Pancreas (tissue), 10 donors: ENCODE results near the gene TBX6. TPM values are rescaled to one million over a fixed set of nuclear protein-coding genes. Genes with fewer than 3 reads are reported as not detected.
A peak's percentile ranks its signal among the peaks of the same experiment; 100 is the strongest.

Experiments used
- ATAC-seq, 4 donors: fragments of 200-7000 bp; cut with Tn5 transposase; one replicate each; pipeline versions ENCODE4 v1.8.0 to v1.9.1; 2020; ENCODE audit warnings: mild to moderate bottlenecking in 4 of 4, moderate library complexity in 4 of 4
- DNase-seq, 6 donors: peaks; one replicate each; pipeline ENCODE4 v3.0.0-alpha.2; 2020
- FAIRE-seq: peaks from 2 replicates; lab custom pipeline; 2012; peaks lifted over from hg19 to GRCh38; lab: Jason Lieb, UNC
- H3K27ac ChIP-seq, 4 donors: fragments of 200-600 bp; sonication (generic); 1 replicate in 3 of 4; 2 replicates in 1 of 4; pipeline versions ENCODE4 v1.5.0 to v1.8.0; 2020
- H3K27me3 ChIP-seq, 4 donors: fragments of 200-600 bp; one replicate each; pipeline ENCODE4 v1.8.0; 2021
- H3K36me3 ChIP-seq, 3 donors: fragments of 200-600 bp; sonication (generic) in 1 of 3; one replicate each; pipeline versions ENCODE4 v1.5.0 to v1.8.0; 2020 to 2021
- H3K4me1 ChIP-seq, 3 donors: fragments of 200-600 bp; one replicate each; pipeline ENCODE4 v1.8.0; 2021
- H3K4me3 ChIP-seq, 4 donors: fragments of 200-600 bp; sonication (generic) in 2 of 4; one replicate each; pipeline versions ENCODE4 v1.5.0 to v1.8.0; 2020 to 2021
- H3K9me3 ChIP-seq, 4 donors: fragments of 200-600 bp; one replicate each; pipeline ENCODE4 v1.8.0; 2021
- CTCF ChIP-seq, 4 donors: fragments of 200-600 bp; sonication (generic) in 3 of 4; IDR thresholded peaks; one replicate each; pipeline versions ENCODE4 v1.5.0 to v1.8.0; 2021; ENCODE audit warnings: antibody characterized with exemption in 4 of 4
- WGBS, 2 donors: extraction: QIAGEN DNeasy Blood & Tissue Kit; methylation state at CpG; one replicate each; pipeline ENCODE4 v1.1.7; 2013; 5-methylcytosine and 5-hydroxymethylcytosine counted together
- intact Hi-C, 3 donors: fragments of 100-400 bp; cut with DNase I; formaldehyde crosslinking; loops; one replicate each; pipeline versions ENCODE4 v1.11.1 to v1.14.2; 2022
- polyA plus RNA-seq, 2 donors: library from polyadenylated mRNA; stranded (reverse); fragments of 200-250 nt; gene quantifications; one replicate each; pipeline ENCODE4 v1.2.3, GENCODE V29; 2013
- total RNA-seq, 6 donors: library from RNA; stranded (reverse); fragmentation: NEBNext Ultra II Directional in 4 of 6; extraction: Animal tissue kit (Norgen Biotek cat#: 25700) in 4 of 6; gene quantifications; one replicate each; pipeline versions ENCODE4 v1.2.1 to v1.2.4, GENCODE V29; 2021 to 2023
- donor health status: healthy with polysubstance abuse.
- donor health status: DM: no; HTN: no; CAD: no; lungs with moderate emphysema.
- donor health status: DM: no; HTN: no; CAD: no.
- donor health status: control.
- donor health status: control.
- donor health status: Bipolar disorder and iron deficiency.
- donor health status: DM: yes; HTN: yes; CAD: no.
- donor health status: DM: no; HTN: no; CAD: no.
- donor health status: DM: no; HTN: no; CAD: no.
- donor health status: DM: yes; HTN: yes; CAD: no.

Gene TBX6
- total and polyA plus RNA-seq, 8 donors = 1.3 to 3.6 (median 2.1) TPM

- Histone ChIP-seq H3K36me3 (no peaks in the 10 kb centered on the region), H3K9me3 (no peaks in the 10 kb centered on the region), H3K27me3 (no peaks in the 10 kb centered on the region), H3K27ac (no peak overlapping the region), H3K4me1 (no peaks in the 10 kb centered on the region), H3K4me3 (no peak overlapping the region)
- ATAC-seq (no peak), FAIRE-seq (no peak), DNase-seq (no peak)
- WGBS, 2 donors = 85 to 88% methylated on average over 15 of the region's 15 CpGs
- intact Hi-C loops = no loop called here
- no peak for TF ChIP-seq CTCF (IDR thresholded peaks at IDR 0.05)
These were observed 16.5 kb upstream of the TBX6 start for GRCh38 chr16:30108059-30108850.

GRCh38 chr16:30104492-30104891, 12.8 kb upstream of the TBX6 start:
- WGBS, 2 donors = 50 to 54% methylated on average over 6 of the region's 6 CpGs
- intact Hi-C loops = no loop called here
- Histone ChIP-seq H3K27ac (no peak overlapping the region), H3K9me3 (no peaks in the 10 kb centered on the region), H3K4me3 (no peak overlapping the region), H3K27me3 (no peaks in the 10 kb centered on the region), H3K4me1 (no peaks in the 10 kb centered on the region), H3K36me3 (no peaks in the 10 kb centered on the region)
- DNase-seq = peak in 1 of 6 donors; percentile 61
- TF ChIP-seq CTCF (IDR thresholded peaks at IDR 0.05) = no peak
- peak in 2 of 4 donors; percentile 31 to 62 for ATAC-seq
- FAIRE-seq = no peak

- no peaks in the 10 kb centered on the region for H3K27me3 ChIP-seq
- H3K27ac ChIP-seq = no peak overlapping the region
- H3K4me3 ChIP-seq = no peak overlapping the region
- no peaks in the 10 kb centered on the region for H3K9me3 ChIP-seq
- intact Hi-C loops = no loop called here
- no peaks in the 10 kb centered on the region for H3K36me3 ChIP-seq
- H3K4me1 ChIP-seq = no peaks in the 10 kb centered on the region
- DNase-seq (no peak), FAIRE-seq (no peak), ATAC-seq (no peak)
- no peak for TF ChIP-seq CTCF (IDR thresholded peaks at IDR 0.05)
- WGBS, 2 donors = 88 to 94% methylated on average over 4 of the region's 4 CpGs
These were observed 12.4 kb upstream of the TBX6 start for GRCh38 chr16:30104090-30104489.

- DNase-seq (peak in 1 of 6 donors; percentile 16), FAIRE-seq (no peak), ATAC-seq (no peak)
- H3K9me3 ChIP-seq = no peaks in the 10 kb centered on the region
- intact Hi-C loops = no loop called here
- no peaks in the 10 kb centered on the region for H3K27me3 ChIP-seq
- no peak for TF ChIP-seq CTCF (IDR thresholded peaks at IDR 0.05)
- peaks cover 0 to 15% (median 10%) of the 10 kb centered on the region in 3 donors for H3K4me1 ChIP-seq
- H3K4me3 ChIP-seq = peak overlapping the region in 2 of 4 donors; percentile 78 to 85
- H3K36me3 ChIP-seq = peaks cover 0 to 10% (median 0%) of the 10 kb centered on the region in 3 donors
- WGBS, 2 donors = 95% methylated on average over 18 of the region's 18 CpGs
- peak overlapping the region in 3 of 4 donors; percentile 87 to 90 (median 88) for H3K27ac ChIP-seq
These were observed 5.3 kb upstream of the TBX6 start for GRCh38 chr16:30096862-30097563.
